Fibroblast of peridontal ligament (primary cell): ENCODE measurements around the gene AK5.

Source experiments
- DNase-seq: peaks from one replicate; pipeline ENCODE4 v3.0.0-alpha.2; 2010; ENCODE audit errors: extremely low read depth

The AK5 gene

GRCh38 chr1:77543822-77544448 is 262.1 kb downstream of the AK5 start:
- no peak for DNase-seq

GRCh38 chr1:77544845-77545244 is 263.0 kb downstream of the AK5 start:
- DNase-seq: no peak

GRCh38 chr1:77545970-77546369 is 264.2 kb downstream of the AK5 start:
- peak; percentile 77 for DNase-seq

GRCh38 chr1:77546890-77547289 is 265.1 kb downstream of the AK5 start:
- no peak for DNase-seq

- DNase-seq: no peak
These were observed 266.5 kb downstream of the AK5 start for GRCh38 chr1:77548285-77548684.

- no peak for DNase-seq
These were observed 268.3 kb downstream of the AK5 start for GRCh38 chr1:77550135-77550534.

- no peak for DNase-seq
These were observed 270.8 kb downstream of the AK5 start for GRCh38 chr1:77552626-77553025.

- no peak for DNase-seq
These were observed 271.9 kb downstream of the AK5 start for GRCh38 chr1:77553568-77554291.

GRCh38 chr1:77556045-77556444 is 274.2 kb downstream of the AK5 start:
- DNase-seq: no peak

- no peak for DNase-seq
These were observed 275.2 kb downstream of the AK5 start for GRCh38 chr1:77557053-77557452.

GRCh38 chr1:77558591-77559164 is 276.9 kb downstream of the AK5 start:
- DNase-seq: no peak

- peak; percentile 34 for DNase-seq
These were observed 278.9 kb downstream of the AK5 start for GRCh38 chr1:77560741-77561140.

- DNase-seq: no peak
These were observed 280.9 kb downstream of the AK5 start for GRCh38 chr1:77562596-77563150.

- no peak for DNase-seq
These were observed 283.5 kb downstream of the AK5 start for GRCh38 chr1:77565321-77565720.

GRCh38 chr1:77571642-77572041 is 289.8 kb downstream of the AK5 start:
- no peak for DNase-seq

GRCh38 chr1:77579547-77579946 is 297.7 kb downstream of the AK5 start:
- DNase-seq: no peak

- no peak for DNase-seq
These were observed 301.1 kb downstream of the AK5 start for GRCh38 chr1:77582905-77583304.

GRCh38 chr1:77583483-77583882 is 301.7 kb downstream of the AK5 start:
- DNase-seq: no peak

GRCh38 chr1:77584884-77585283 is 303.1 kb downstream of the AK5 start:
- DNase-seq: no peak

- DNase-seq: no peak
These were observed 303.9 kb downstream of the AK5 start for GRCh38 chr1:77585610-77586314.

GRCh38 chr1:77589231-77589630 is 307.4 kb downstream of the AK5 start:
- no peak for DNase-seq

GRCh38 chr1:77590651-77591050 is 308.8 kb downstream of the AK5 start:
- DNase-seq: no peak
